ENCODE data around the gene LRRC4. TPM values are rescaled to one million over a fixed set of nuclear protein-coding genes. Genes with fewer than 3 reads are reported as not detected.

Gene LRRC4
- total RNA-seq, 2 donors from 2014 or later = 0.23 to 5.7 TPM

GRCh38 chr7:127993317-127993716 is 37.9 kb downstream of the LRRC4 start:
- H3K36me3 ChIP-seq = no peaks in the 10 kb centered on the region
- H3K4me3 ChIP-seq = no peak overlapping the region
- DNase-seq (ENCODE audit: low spot score) = no peak
- TF ChIP-seq POLR2AphosphoS5 (IDR thresholded peaks at IDR 0.05) = no peak
- intact Hi-C loops (cut with DNase I) = no loop called here
- no peaks in the 10 kb centered on the region for H3K27me3 ChIP-seq (replicated peaks; ENCODE audit: insufficient read depth)
- no peaks in the 10 kb centered on the region for H3K4me1 ChIP-seq (replicated peaks)
- no peaks in the 10 kb centered on the region for H3K9me3 ChIP-seq
- WGBS = 81% methylated on average over 6 of the region's 6 CpGs
- H3K27ac ChIP-seq = no peak overlapping the region

- intact Hi-C loops (cut with DNase I) = no loop called here
- H3K4me1 ChIP-seq (replicated peaks) = no peaks in the 10 kb centered on the region
- 5% methylated on average over 1 of the region's 1 CpG for WGBS
Observed at GRCh38 chr7:127988751-127989150, 42.5 kb downstream of the LRRC4 start.

DNA sequence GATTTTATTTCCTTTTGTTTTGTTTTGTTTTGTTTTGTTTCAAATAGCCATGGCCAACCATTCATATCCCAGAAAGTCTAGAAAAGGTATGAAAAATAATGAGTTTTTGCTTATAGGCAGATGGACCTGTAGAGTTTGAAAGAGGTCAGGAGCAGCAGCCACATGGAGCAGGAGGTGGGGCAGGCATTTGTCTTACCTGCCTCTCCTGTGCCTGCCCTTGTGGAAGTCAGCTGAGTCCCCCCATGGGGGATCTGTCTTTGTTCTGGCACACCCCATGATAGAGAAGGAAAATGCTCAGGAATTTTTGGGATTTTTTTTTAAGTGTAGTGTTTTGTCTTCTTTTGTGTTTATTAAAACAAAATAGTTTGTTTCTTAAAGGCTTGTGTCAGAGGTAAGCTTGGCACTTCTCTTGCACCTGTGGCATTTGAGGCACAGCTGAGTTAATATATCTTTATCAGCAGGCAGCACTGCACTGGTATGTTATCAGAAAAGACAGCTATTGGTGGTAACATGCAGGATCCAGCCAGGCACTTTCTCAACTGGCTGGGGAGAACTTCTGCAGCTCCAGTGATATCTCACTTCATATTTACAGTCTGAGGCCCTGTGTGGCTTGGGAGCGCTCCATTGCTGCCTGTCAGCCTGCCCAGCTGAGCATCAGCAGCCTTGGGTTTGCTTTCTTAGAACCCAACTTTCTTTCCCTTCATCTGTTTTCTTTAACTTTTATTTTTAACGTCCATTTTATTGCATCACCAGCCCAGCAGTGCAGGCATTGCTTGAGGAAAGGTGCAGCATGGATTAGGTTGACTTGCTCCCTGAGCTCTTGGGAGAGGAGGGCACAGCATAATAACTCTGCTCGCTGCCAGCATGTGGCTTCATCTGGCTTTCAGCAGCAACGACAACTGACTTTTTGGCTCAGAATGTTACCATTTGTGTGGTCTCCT is 44.4 kb downstream of the LRRC4 start:
- H3K27ac ChIP-seq = no peak overlapping the region
- H3K36me3 ChIP-seq = no peaks in the 10 kb centered on the region
- TF ChIP-seq POLR2AphosphoS5 (IDR thresholded peaks at IDR 0.05) = no peak
- no peak for TF ChIP-seq CTCF (IDR thresholded peaks at IDR 0.05)
- no peak for TF ChIP-seq POLR2A (IDR thresholded peaks at IDR 0.05)
- 58% methylated on average over 4 of the region's 4 CpGs for WGBS
- intact Hi-C loops (cut with DNase I) = no loop called here
- H3K27me3 ChIP-seq (replicated peaks; ENCODE audit: insufficient read depth) = no peaks in the 10 kb centered on the region
- no peak overlapping the region for H3K4me3 ChIP-seq
- H3K4me1 ChIP-seq (replicated peaks) = no peaks in the 10 kb centered on the region
- H3K9me3 ChIP-seq = no peaks in the 10 kb centered on the region
- DNase-seq (ENCODE audit: low spot score) = no peak

More at GRCh38 chr7:127988751-127989150, 42.5 kb downstream of the LRRC4 start:
- Histone ChIP-seq H3K27me3 (replicated peaks; ENCODE audit: insufficient read depth) (no peaks in the 10 kb centered on the region), H3K4me3 (no peak overlapping the region), H3K27ac (no peak overlapping the region), H3K36me3 (no peaks in the 10 kb centered on the region), H3K9me3 (no peaks in the 10 kb centered on the region)
- TF ChIP-seq POLR2A (IDR thresholded peaks at IDR 0.05) (no peak), POLR2AphosphoS5 (IDR thresholded peaks at IDR 0.05) (no peak), CTCF (IDR thresholded peaks at IDR 0.05) (no peak)
- DNase-seq (ENCODE audit: low spot score) = no peak

DNA sequence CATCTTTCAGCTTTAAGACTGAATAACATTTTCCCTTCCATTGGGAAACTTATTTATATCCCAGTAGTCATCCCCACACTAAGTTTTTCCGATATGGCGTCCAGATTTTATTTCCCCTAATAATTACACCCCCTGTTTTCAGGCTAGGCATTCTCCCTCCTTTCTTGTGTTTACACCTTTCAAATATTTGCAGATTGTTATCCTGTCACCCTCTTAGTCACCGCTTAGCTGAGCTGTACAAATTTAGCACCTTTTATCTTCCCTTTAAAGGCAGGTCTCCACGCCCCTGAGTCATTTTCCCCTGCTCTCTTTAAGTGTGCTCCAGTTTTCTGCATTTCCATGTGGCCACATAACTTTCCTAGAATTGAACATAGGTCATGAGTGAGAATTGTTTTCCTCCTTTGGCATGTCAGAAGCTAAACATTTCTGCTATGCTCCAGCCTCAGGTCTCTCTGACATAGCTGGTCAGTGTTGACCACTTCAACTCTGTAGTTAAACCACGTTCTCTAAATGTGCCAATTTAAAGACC is 47.4 kb downstream of the LRRC4 start:
- no peaks in the 10 kb centered on the region for H3K4me1 ChIP-seq (replicated peaks)
- H3K36me3 ChIP-seq = no peaks in the 10 kb centered on the region
- 74% methylated on average over 5 of the region's 5 CpGs for WGBS
- intact Hi-C loops (cut with DNase I) = no loop called here
- H3K27ac ChIP-seq = no peak overlapping the region
- H3K9me3 ChIP-seq = no peaks in the 10 kb centered on the region
- no peak for DNase-seq (ENCODE audit: low spot score)
- H3K4me3 ChIP-seq = no peak overlapping the region
- H3K27me3 ChIP-seq (replicated peaks; ENCODE audit: insufficient read depth) = no peaks in the 10 kb centered on the region
- TF ChIP-seq POLR2A (IDR thresholded peaks at IDR 0.05) (no peak), CTCF (IDR thresholded peaks at IDR 0.05) (no peak), POLR2AphosphoS5 (IDR thresholded peaks at IDR 0.05) (no peak)

DNA sequence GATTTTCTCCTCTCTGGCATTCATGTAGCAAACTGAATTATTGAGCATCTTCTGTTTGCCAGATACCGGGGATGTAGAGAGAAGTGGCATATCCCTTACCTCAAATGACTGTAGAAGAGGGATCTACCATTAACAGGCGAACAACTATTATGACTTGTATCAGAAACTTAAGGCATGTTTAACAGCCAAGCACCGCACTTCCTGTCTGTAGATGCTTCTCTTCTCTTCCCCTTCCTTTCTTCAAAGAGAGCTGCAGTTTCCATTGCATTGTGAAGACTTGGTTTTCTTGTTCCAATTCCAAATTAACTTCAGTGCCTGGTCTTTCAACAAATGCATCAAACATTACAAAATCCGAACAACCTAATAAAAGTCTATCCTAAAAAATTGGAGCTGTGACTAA is 49.3 kb downstream of the LRRC4 start:
- no peak for TF ChIP-seq POLR2A (IDR thresholded peaks at IDR 0.05)
- no peak for TF ChIP-seq CTCF (IDR thresholded peaks at IDR 0.05)
- no peak for TF ChIP-seq POLR2AphosphoS5 (IDR thresholded peaks at IDR 0.05)
- 90% methylated on average over 4 of the region's 4 CpGs for WGBS
- H3K36me3 ChIP-seq = no peaks in the 10 kb centered on the region
- H3K4me1 ChIP-seq (replicated peaks) = no peaks in the 10 kb centered on the region
- intact Hi-C loops (cut with DNase I) = no loop called here
- H3K9me3 ChIP-seq = no peaks in the 10 kb centered on the region
- H3K4me3 ChIP-seq = no peak overlapping the region
- DNase-seq (ENCODE audit: low spot score) = no peak
- H3K27me3 ChIP-seq (replicated peaks; ENCODE audit: insufficient read depth) = no peaks in the 10 kb centered on the region
- H3K27ac ChIP-seq = no peak overlapping the region

Data from prostate gland (tissue), 2 donors.